Measurements from ENCODE around the gene ALKBH1.

- TF ChIP-seq CTCF (IDR thresholded peaks at IDR 0.05) (no peak), POLR2A (IDR thresholded peaks at IDR 0.05) (no peak)
Observed at GRCh38 chr14:77649326-77649725, 58.5 kb downstream of the ALKBH1 start.
